Measurements from ENCODE around the gene OR51V1.

DNA sequence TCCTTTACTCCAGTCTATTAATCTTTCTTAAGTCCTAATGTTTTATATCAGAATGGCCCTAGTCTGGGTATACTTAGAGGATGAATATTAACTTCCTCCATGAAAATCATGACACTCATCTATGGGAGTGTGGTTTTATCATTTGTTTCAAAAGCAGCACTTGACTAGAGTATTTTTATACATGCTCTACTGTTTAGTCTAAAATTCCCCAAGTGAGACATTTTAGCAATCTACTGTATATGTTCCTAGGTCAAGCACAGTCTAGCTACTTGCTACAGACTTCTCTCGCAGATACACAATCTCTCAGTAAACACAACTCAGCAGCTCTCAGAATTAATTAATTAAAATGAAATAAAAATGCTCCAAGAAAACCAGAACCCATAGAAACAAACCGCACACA is 29.3 kb upstream of the OR51V1 start:
- TF ChIP-seq, protein P1, sequence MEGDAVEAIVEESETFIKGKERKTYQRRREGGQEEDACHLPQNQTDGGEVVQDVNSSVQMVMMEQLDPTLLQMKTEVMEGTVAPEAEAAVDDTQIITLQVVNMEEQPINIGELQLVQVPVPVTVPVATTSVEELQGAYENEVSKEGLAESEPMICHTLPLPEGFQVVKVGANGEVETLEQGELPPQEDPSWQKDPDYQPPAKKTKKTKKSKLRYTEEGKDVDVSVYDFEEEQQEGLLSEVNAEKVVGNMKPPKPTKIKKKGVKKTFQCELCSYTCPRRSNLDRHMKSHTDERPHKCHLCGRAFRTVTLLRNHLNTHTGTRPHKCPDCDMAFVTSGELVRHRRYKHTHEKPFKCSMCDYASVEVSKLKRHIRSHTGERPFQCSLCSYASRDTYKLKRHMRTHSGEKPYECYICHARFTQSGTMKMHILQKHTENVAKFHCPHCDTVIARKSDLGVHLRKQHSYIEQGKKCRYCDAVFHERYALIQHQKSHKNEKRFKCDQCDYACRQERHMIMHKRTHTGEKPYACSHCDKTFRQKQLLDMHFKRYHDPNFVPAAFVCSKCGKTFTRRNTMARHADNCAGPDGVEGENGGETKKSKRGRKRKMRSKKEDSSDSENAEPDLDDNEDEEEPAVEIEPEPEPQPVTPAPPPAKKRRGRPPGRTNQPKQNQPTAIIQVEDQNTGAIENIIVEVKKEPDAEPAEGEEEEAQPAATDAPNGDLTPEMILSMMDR (IDR thresholded peaks at IDR 0.05) = no peak
- TF ChIP-seq POLR2A (IDR thresholded peaks at IDR 0.05) = no peak

Data from testis (tissue), 2 donors.